Stimulated activated CD4-positive, alpha-beta T cell treated with anti-CD3 and anti-CD28 coated beads, Interleukin-2, amount 100 ng/mL, for 4 hours (primary cell): ENCODE results near the gene CFAP47.
"Not testable (repeated sequence)": the region's sequence is repeated elsewhere in the genome, so short reads cannot be mapped to it uniquely, and the experiment has no call there.

Experiments used
- DNase-seq: peaks from one replicate; pipeline ENCODE4 v3.0.0-alpha.2; 2020; ENCODE audit warnings: low read depth

CFAP47 gene, protein sequence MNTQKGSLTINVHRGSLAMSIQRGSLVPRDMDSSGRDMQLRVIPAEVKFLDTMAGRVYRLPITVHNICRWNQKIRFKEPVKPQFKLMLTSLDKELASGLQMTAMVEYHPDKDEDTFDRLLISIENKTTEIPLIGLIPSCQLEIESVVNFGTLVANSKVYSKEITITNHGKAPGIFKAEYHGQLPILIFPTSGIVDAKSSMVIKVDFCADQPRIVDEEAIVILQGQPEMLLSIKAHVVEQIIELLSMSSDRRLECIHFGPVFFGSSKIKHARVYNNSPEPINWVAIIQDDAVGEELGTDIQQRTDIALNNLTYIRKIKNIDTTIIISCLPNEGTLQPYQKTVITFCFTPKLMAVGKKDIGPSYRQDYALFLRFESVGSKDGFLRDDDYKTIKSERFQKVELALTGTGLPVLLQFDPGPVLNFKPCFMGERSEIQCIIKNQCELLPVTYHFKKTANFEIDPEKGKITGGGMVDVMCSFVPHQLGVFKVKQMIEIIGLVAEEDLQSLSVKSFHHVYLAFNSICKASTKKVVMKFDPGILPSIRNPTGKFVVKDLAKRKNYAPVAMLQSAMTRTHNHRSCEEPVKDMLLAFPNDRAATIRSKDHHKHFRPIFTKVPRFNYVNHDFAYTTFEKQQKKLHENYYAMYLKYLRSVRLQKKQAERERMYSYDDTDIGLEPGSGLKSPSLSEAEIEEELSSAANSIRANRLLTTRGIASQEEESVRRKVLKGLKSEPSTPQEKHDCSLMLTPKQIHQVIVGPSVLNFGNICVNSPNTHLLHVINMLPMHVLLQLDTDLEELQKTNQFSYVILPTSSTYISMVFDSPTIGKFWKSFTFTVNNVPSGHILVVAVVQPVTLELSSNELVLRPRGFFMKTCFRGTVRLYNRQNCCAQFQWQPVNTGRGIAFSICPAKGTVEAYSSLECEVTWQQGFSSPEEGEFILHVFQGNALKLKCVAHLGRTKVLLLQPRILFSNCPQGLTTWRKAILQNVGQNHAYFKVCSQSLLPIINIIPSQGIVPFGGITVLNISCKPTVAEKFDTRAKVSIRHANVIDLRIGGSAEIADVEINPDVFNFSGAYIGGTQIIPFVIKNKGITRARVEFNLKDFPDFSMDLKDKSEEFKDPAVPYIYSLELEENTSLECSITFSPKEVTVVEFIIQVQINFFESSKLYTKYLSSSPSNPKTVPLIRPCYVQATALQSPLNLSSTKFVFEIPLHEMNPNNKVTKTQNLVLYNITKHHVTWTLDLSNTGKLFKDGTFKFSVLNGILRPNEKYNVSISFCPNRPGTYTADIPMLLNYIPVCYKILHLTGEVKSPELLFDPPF (N-terminal part only)

DNA sequence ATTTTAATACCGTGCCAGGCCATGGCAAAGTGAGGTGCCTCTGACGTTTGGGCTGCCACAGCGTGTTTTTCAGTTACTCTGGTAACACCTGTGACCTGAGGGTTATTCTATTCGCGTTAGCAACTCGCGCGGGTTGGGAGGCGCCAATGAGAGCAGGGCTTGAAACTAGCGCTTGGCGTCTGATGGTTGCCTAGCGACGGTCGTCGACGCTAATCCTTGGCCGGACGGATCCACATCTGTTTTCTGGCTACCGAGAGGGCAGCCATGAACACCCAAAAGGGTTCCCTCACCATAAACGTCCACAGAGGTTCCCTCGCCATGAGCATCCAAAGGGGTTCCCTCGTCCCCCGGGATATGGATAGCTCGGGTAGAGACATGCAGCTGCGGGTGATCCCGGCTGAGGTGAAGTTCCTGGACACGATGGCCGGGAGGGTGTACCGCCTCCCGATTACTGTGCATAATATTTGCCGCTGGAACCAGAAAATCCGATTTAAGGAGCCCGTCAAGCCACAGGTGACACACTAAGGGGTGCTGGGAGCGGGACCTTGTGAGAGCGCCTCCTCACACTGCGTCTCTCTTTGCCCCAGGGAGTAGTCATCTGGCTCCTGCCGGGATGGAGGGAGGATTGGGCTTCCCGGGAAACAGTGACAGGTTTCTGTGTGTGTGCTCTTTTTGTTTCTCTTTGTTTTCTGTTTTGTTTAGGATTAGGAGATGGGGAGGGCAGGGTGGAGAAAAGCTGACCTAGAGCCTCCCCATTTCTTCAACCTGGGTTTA lies at the start of gene CFAP47:
Gene CFAP47 (plus strand): TSS at position 199 of the 774 bp plus-strand sequence. CDS start 66 bp downstream, at position 265.
- no peak for DNase-seq

DNA sequence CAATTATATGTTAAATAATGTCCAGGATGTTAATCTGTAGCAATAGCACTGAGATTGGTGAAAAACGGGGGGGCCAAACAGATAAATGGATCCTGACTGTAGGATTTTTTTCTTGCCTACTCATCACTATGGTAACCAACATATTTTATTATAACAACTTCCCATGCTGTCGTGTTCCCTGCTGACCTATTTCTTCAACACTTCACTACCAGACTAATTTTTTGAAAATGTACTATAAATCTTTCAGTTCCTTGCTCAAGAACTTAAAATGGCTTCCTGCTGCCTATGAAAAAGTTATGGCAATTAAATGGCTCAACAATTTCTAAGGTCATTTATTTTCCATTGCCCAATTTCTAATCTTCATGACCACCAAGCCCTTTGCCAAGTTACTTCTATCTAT lies 38.9 kb upstream of the CFAP47 start:
- no peak for DNase-seq

DNA sequence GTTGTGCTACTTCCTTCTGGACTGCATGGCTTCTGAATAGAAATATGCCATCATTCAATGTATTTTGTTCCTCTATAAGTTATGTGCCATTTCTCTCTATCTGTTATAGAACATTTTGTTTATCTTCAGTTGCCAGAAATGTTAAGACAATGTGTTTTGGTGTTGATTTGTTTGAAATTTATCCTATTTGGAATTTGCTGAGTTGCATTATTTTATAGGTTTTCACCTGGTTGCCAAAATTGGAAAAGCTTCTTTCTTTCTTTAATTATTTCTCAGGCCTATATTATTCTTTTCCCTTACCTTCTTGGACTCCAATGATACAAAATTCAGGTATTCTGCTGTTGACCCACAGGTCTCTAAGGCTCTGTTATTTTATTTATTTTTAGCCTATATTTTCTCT lies 33.4 kb upstream of the CFAP47 start:
- no peak for DNase-seq

DNA sequence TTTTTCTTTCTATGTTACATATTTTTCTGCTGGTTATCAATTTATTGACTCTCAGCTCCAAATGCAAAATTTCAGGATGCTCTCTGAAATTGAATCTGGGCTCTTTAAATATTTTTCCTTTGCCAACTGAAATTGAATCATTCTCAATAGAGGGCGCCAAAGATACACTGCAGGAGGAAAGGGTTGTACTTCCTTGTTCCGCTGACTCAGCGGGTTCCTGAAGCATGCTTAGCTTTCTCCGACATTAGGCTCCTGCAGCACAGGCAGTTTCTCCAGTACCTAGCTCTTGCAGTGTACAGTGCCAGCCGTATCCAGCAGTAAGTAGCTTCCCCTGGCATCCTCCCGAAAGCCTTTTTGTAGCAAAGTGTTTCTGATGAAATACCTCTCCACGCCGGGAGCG lies 28.8 kb upstream of the CFAP47 start:
- DNase-seq: no peak

GRCh38 chrX:35986816-35987215 lies 67.3 kb downstream of the CFAP47 start:
- not testable (repeated sequence) for DNase-seq

DNA sequence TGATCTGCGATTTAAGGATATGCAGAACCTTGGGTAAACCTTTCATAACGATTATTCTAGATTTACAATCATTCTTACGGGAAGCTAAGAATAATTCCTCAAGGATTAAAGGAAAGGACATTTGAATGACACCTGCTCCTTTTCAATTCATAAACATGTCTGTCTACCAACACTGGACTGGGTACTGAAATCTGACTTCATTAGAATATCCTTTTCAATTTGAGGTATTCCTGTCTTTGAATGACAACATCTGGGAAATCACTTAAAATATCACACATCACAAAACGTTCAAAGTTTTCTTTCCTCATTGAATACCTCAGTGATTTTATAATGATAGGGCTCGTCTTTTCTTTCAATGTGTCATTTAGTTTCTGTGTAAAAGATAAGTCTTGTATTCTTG lies 87.7 kb downstream of the CFAP47 start:
- DNase-seq: no peak

GRCh38 chrX:36019125-36019524 lies 99.6 kb downstream of the CFAP47 start:
- no peak for DNase-seq

DNA sequence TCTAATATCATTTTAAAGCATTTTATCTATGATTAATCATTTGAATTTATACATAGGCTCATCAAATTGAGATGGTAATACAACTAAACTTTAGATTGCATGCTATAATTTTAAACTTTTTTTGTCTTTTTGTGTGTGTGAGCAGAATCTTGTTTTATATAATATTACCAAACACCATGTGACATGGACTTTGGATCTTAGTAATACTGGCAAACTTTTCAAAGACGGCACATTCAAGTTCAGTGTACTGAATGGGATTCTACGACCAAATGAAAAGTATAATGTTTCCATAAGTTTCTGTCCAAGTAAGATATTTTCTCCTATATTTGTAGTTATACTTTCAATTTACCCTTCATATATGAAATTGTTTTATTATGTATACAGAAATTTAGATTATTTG lies 116.0 kb downstream of the CFAP47 start:
- DNase-seq: no peak

DNA sequence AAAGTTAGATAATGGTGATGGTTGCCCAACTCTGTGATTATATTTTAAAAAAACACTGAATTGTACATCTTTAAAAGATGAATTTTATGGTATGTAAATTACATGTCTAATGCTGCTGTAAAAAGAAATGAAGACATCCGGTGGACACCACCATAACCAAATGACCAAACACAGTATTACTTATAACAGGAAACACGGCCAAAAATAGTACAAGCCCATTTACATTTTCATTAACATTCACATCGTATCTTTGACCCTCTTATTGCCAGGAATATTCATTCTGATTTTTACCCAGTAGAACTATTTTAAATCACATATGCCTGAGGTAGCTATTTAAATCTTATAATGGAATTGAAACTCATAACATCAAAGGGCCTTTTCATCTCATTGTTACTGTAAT lies 143.2 kb downstream of the CFAP47 start:
- DNase-seq: no peak

- DNase-seq: no peak
Measured at GRCh38 chrX:36071061-36071460, 151.5 kb downstream of the CFAP47 start.

DNA sequence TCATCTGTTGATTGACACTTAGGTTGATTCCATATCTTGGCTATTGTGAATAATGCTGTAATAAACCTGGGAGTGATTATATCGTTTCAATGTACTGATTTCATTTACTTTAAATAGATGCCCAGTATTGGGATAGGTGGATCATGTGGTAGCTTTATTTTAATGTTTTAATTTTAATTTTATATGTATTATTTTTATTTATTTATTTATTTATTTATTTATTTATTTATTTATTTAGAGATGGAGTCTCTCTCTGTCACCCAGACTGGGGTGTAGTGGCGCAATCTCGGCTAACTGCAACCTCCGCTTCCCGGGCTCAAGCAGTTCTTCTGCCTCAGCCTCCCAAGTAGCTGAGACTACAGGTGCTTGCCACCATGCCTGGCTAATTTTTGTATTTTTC lies 155.5 kb downstream of the CFAP47 start:
- not testable (repeated sequence) for DNase-seq

GRCh38 chrX:36083256-36083655 lies 163.7 kb downstream of the CFAP47 start:
- no peak for DNase-seq

DNA sequence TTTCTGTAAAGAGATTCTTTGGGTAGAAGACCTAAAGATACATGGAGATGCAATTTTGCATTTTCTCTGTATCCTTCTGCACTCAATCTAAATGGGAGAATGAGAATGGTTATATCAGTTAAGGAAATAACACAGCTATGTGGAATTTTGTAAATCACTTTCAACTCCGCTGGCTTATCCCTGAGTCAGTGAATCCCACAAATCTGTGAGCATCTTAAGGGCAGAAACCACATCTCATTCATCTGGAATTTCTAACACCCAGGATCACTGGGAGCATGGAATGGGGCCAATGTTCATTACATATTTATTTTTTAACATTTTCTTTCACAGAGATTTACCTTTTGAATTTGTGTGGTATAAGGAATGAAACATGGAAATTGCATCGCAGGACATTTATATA lies 167.8 kb downstream of the CFAP47 start:
- no peak for DNase-seq

- not testable (repeated sequence) for DNase-seq
Measured at GRCh38 chrX:36088939-36089338, 169.4 kb downstream of the CFAP47 start.

- DNase-seq: no peak
Measured at GRCh38 chrX:36102425-36102824, 182.9 kb downstream of the CFAP47 start.

DNA sequence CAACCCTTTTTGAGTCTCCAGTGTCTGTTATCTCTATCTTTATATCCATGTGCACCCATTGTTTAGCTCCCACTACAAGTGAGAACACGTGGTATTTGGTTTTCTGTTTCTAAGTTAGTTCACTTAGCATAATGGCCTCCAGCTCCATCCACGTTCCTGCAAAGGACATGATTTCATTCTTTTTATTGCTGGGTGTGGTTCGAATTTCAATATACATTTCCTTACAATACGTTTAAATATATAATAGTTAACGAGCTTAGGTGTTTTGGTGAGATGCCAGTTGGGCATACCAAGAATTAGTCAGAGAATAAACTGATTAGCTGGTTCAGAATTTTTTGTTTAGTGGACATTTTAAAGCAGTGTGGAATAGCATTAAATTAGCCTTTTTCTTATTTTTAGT lies 196.7 kb downstream of the CFAP47 start:
- DNase-seq: no peak

DNA sequence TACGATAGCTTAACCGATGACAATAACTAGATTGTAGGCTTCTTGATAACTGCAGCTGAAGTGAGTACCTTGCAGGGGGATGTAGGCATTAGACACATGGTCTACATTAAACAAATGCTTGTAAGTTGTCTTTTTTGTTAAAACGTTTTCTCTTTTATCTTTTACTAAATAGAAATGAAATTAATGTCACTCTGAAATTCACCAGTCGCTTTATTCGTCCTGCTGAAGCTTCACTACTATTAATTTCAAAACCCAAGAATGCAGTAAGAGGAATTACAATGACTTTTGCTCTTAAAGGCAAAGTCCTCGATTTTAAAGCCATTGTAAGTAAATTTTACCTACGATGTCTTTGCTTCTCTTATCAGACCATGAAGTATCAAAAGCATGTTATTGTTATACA lies 239.7 kb downstream of the CFAP47 start:
- DNase-seq: no peak

- no peak for DNase-seq
Measured at GRCh38 chrX:36160081-36160480, 240.5 kb downstream of the CFAP47 start.

- DNase-seq: no peak
Measured at GRCh38 chrX:36198575-36198974, 279.0 kb downstream of the CFAP47 start.

GRCh38 chrX:36199928-36200327 lies 280.4 kb downstream of the CFAP47 start:
- DNase-seq: no peak

GRCh38 chrX:36214924-36215323 lies 295.4 kb downstream of the CFAP47 start:
- no peak for DNase-seq
